A673 (cell line): ENCODE measurements around the gene PRKG1. TPM values are rescaled to one million over a fixed set of nuclear protein-coding genes. Genes with fewer than 3 reads are reported as not detected.

ENCODE experiments used
- BruUV-seq: library from RNA; stranded (reverse); fragments of 400-500 nt; replicated peaks from 2 replicates; lab custom pipeline; 2021; lab: Mats Ljungman, UMichigan
- CTCF ChIA-PET: fragments of 300-600 bp; sonication (Branson Sonifier 250); formaldehyde crosslinking; loops from one replicate; lab custom pipeline; 2022; ENCODE audit warnings: antibody characterized with exemption; lab: Charles Lee
- POLR2A ChIA-PET: fragments of 300-600 bp; sonication (Branson Sonifier 250); formaldehyde crosslinking; loops from one replicate; lab custom pipeline; 2022; ENCODE audit warnings: antibody characterized with exemption; ENCODE audit not compliant: low non-redundant PET; lab: Charles Lee
- DNase-seq: peaks from one replicate; pipeline ENCODE4 v3.0.0-alpha.2; 2015; ENCODE audit warnings: low spot score
- H3K27ac ChIP-seq: fragments of 200-600 bp; sonication (generic); 2 replicates; pipeline ENCODE4 v1.5.1; 2016; ENCODE audit warnings: mixed run types, low read depth, mild to moderate bottlenecking, mixed read lengths, antibody characterized with exemption, low read length; ENCODE audit not compliant: poor library complexity, severe bottlenecking
- H3K27me3 ChIP-seq: fragments of 200-600 bp; sonication (generic); replicated peaks from 2 replicates; pipeline ENCODE4 v1.6.1; 2017; ENCODE audit warnings: mixed run types, low read depth, mild to moderate bottlenecking, mixed read lengths, antibody characterized with exemption, low read length; ENCODE audit not compliant: insufficient read depth, poor library complexity
- H3K36me3 ChIP-seq: fragments of 200-600 bp; sonication (generic); 2 replicates; pipeline ENCODE4 v1.6.1; 2016; ENCODE audit warnings: mixed run types, mild to moderate bottlenecking, mixed read lengths, antibody characterized with exemption, low read length; ENCODE audit not compliant: insufficient read depth, poor library complexity, severe bottlenecking
- H3K4me1 ChIP-seq: fragments of 200-600 bp; sonication (generic); 2 replicates; pipeline ENCODE4 v1.6.1; 2017; ENCODE audit warnings: mixed run types, mild to moderate bottlenecking, mixed read lengths, antibody characterized with exemption, low read length; ENCODE audit not compliant: insufficient read depth, poor library complexity, severe bottlenecking
- H3K4me3 ChIP-seq: fragments of 200-600 bp; sonication (generic); 2 replicates; pipeline ENCODE4 v1.5.1; 2016; ENCODE audit warnings: low read depth, mixed run types, mild to moderate bottlenecking, mixed read lengths, low read length; ENCODE audit not compliant: poor library complexity, severe bottlenecking
- H3K9me3 ChIP-seq: fragments of 200-600 bp; sonication (generic); 2 replicates; pipeline ENCODE4 v1.6.1; 2016; ENCODE audit warnings: mixed run types, low read depth, mild to moderate bottlenecking, mixed read lengths, antibody characterized with exemption, low read length; ENCODE audit not compliant: poor library complexity, severe bottlenecking
- EZH2 ChIP-seq: fragments of 200-600 bp; sonication (generic); IDR thresholded peaks from 2 replicates; pipeline ENCODE4 v1.6.1; 2017; ENCODE audit warnings: borderline replicate concordance, low read depth, mild to moderate bottlenecking, mixed read lengths, antibody characterized with exemption, low read length; ENCODE audit not compliant: poor library complexity, severe bottlenecking
- intact Hi-C: fragments of 100-400 bp; cut with micrococcal nuclease; formaldehyde crosslinking; loops from one replicate; pipeline ENCODE4 v1.10.0; 2022; ENCODE audit not compliant: unreplicated experiment
- total RNA-seq: library from RNA; stranded (reverse); gene quantifications from 2 replicates; pipeline ENCODE4 v1.2.3, GENCODE V29; 2021
- TF ChIP-seq, protein P1 (sequence below): fragments of 300-800, 200-600 bp; sonication (generic); conservative IDR thresholded peaks from 2 replicates; pipeline ENCODE4 v1.5.1; 2017; ENCODE audit warnings: low read depth, mild to moderate bottlenecking, antibody characterized with exemption, low read length, moderate library complexity, mixed read lengths

Gene PRKG1
- total RNA-seq, 1 experiment from 2014 or later, result 0.58 TPM

DNA sequence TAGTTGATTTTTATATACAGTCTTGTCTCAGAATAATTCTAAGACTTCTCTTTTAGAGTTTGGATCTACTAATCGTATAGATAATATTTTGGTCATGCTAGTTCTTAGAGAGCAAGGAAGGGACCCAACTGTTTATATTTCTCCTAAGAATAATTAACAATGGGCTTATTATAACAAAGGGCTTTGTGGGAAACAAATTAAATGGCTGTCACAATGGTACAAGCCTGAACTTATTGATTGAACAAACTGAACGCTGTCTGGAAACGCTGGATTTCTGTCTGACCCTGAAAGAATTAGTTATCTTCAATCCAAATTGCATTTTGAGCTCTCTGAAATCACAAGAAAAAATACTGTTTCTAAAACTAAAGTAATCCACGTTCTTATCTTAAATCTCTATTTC, 568.3 kb downstream of the PRKG1 start:
- BruUV-seq, result no TSS peak
- no peak overlapping the region for H3K27ac ChIP-seq
- POLR2A ChIA-PET, result no interaction called here
- H3K4me3 ChIP-seq, result no peak overlapping the region
- H3K9me3 ChIP-seq, result no peaks in the 10 kb centered on the region
- TF ChIP-seq EZH2, result no peak
- TF ChIP-seq, protein P1, sequence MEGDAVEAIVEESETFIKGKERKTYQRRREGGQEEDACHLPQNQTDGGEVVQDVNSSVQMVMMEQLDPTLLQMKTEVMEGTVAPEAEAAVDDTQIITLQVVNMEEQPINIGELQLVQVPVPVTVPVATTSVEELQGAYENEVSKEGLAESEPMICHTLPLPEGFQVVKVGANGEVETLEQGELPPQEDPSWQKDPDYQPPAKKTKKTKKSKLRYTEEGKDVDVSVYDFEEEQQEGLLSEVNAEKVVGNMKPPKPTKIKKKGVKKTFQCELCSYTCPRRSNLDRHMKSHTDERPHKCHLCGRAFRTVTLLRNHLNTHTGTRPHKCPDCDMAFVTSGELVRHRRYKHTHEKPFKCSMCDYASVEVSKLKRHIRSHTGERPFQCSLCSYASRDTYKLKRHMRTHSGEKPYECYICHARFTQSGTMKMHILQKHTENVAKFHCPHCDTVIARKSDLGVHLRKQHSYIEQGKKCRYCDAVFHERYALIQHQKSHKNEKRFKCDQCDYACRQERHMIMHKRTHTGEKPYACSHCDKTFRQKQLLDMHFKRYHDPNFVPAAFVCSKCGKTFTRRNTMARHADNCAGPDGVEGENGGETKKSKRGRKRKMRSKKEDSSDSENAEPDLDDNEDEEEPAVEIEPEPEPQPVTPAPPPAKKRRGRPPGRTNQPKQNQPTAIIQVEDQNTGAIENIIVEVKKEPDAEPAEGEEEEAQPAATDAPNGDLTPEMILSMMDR, result no peak
- no peak for DNase-seq
- H3K4me1 ChIP-seq, result peaks cover 6% of the 10 kb centered on the region
- intact Hi-C loops, result no loop called here
- peaks cover 36% of the 10 kb centered on the region for H3K27me3 ChIP-seq
- no peaks in the 10 kb centered on the region for H3K36me3 ChIP-seq
- CTCF ChIA-PET, result no interaction called here

DNA sequence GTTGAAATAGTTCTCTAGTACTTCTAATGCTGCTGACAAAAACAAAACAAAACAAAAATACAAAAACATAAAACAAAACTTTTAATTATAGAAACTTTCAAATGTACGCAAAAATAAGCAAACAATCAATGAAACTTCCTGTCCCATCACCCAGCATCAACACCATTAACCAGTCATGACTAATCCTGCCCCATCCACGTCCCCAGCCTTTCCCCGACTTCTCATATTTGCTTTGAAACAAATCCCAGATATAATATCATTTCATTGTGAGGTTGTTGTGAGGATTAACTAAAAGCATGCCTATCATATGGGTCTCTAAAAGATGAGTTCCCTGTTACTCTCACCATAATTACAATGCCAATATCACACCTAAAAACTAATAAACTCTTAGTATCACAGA, 569.4 kb downstream of the PRKG1 start:
- no TSS peak for BruUV-seq
- Histone ChIP-seq H3K36me3 (no peaks in the 10 kb centered on the region), H3K27ac (no peak overlapping the region), H3K27me3 (peaks cover 36% of the 10 kb centered on the region), H3K9me3 (no peaks in the 10 kb centered on the region), H3K4me1 (peaks cover 6% of the 10 kb centered on the region), H3K4me3 (no peak overlapping the region)
- intact Hi-C loops, result no loop called here
- no peak for TF ChIP-seq EZH2
- TF ChIP-seq, protein P1, result no peak
- no peak for DNase-seq
- POLR2A ChIA-PET, result no interaction called here
- CTCF ChIA-PET, result no interaction called here

DNA sequence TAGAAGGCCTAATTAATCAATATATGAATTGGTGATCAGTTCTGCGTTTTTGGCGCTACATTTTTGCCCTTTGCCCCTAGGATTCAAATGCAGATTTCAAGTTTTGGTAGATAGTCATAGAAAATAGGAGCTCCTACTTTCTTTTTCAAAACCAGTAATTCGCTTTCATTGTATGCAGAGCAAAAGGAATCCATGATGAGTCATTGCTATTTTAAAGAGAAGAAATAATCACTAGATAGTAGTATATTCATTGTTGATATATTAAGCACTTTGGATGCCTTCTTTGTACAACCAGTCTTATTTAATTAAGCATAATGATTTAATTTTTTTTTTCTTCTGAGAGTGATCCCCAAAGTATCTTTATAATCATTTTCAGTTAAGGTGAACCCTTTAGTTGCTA, 574.8 kb downstream of the PRKG1 start:
- BruUV-seq, result no TSS peak
- intact Hi-C loops, result no loop called here
- no peak overlapping the region for H3K27ac ChIP-seq
- H3K4me3 ChIP-seq, result no peak overlapping the region
- H3K4me1 ChIP-seq, result peaks cover 17% of the 10 kb centered on the region
- TF ChIP-seq EZH2, result no peak
- no peaks in the 10 kb centered on the region for H3K9me3 ChIP-seq
- POLR2A ChIA-PET, result no interaction called here
- CTCF ChIA-PET, result no interaction called here
- H3K36me3 ChIP-seq, result no peaks in the 10 kb centered on the region
- peaks cover 10% of the 10 kb centered on the region for H3K27me3 ChIP-seq
- no peak for DNase-seq

DNA sequence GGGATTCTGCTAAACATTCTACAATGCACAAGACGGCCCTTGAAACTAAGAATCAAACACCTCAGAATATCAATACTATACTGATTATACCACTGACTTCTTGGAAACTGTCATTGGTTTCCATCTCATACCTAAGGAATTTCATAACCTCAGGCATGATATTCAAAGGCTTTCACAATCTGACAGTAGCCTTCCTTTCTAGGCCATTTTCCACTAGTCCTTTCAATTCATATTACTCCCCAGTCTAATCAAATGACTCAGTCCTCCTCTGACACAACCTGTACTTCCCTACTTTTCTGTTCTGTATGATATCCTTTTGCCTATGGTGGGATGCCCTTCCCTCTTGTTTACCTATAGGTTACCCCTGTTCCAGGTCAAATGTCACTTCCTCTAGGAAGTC, 576.8 kb downstream of the PRKG1 start:
- DNase-seq, result no peak
- POLR2A ChIA-PET, result no interaction called here
- H3K27ac ChIP-seq, result no peak overlapping the region
- no TSS peak for BruUV-seq
- H3K9me3 ChIP-seq, result no peaks in the 10 kb centered on the region
- intact Hi-C loops, result no loop called here
- no peaks in the 10 kb centered on the region for H3K36me3 ChIP-seq
- no peak overlapping the region for H3K4me3 ChIP-seq
- CTCF ChIA-PET, result no interaction called here
- H3K4me1 ChIP-seq, result peaks cover 31% of the 10 kb centered on the region
- no peaks in the 10 kb centered on the region for H3K27me3 ChIP-seq
- TF ChIP-seq EZH2, result no peak
- TF ChIP-seq, protein P1, result no peak
